GM21723 (cell line): ENCODE measurements around the gene RSPH3.

ENCODE experiments used
- ATAC-seq: cut with Tn5 transposase; IDR thresholded peaks from one replicate; pipeline ENCODE4 v1.9.1; 2021; ENCODE audit warnings: mild to moderate bottlenecking, moderate library complexity; ENCODE audit not compliant: unreplicated experiment

Gene RSPH3

GRCh38 chr6:158938220-158938619, 61.8 kb downstream of the RSPH3 start:
- ATAC-seq = no peak

- ATAC-seq = no peak
Observed at GRCh38 chr6:158934157-158934556, 65.8 kb downstream of the RSPH3 start.

DNA sequence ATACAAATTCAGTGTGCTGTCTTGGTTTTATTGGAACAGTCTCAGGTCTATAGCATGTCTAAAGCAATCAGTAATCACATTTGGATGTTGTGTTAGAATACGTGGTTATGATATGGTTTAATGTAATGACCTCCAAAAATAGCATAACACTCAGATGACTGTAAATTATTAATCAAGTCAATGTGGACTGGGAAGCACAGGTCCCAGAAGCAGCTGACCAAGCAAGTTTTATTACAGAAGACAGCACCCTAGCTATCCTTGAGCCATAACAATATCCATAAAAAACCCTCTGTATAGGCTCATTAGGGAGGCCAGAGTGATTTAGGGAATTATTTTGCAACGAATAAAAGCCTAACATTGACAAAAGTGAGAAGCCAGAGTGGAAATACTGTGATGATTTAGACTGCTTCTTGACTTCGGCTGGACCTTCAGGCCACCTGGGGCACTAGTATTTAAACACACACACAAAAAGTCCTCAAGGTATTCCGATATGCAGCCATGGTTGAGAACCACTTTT, 66.9 kb downstream of the RSPH3 start:
- ATAC-seq = no peak

- ATAC-seq = no peak
Observed at GRCh38 chr6:158928068-158928467, 71.9 kb downstream of the RSPH3 start.

GRCh38 chr6:158926414-158926813, 73.6 kb downstream of the RSPH3 start:
- no peak for ATAC-seq

DNA sequence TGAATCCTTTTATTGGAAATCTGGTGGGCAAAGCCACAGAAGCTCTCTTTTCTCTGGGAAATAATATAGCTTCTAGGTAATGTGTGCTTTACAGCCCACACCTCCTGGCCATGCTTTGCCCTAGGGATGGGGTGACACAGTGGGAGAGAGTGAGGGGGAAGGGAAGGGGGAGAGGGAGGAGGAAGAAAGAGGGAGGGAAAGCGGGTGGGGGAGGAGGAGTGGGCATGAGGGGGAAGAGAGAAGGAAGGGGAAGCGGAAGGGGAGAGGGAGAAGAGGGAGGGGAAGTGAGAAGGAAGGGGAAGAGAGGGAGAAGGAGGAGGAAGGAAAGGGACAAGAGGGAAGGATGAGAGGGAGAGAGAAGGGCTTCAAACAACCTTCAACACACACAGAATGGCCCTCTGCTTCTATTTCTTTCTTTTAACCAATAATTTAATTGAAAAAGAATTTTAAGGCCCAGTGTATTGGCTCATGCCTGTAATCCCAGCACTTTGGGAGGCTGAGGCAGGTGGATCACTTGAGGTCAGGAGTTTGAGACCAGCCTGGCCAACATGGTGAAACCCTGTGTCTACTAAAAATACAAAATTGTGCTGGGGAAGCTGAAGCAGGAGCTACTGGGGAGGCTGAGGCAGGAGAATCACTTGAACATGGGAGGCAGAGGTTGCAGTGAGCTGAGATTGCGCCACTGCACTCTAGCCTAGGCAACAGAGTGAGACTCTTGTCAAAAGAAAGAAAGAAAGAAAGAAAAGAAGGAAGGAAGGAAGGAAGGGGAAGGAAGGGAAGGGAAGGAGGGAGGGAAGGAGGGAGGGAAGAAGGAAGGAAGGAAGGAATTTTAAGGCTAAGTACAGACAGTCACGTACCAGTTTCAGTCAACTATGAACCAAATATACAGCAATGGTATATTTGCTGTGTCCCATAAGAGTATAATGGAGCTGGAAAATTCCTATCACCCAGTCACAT, 75.2 kb downstream of the RSPH3 start:
- ATAC-seq = no peak

- ATAC-seq = no peak
Observed at GRCh38 chr6:158923805-158924498, 76.0 kb downstream of the RSPH3 start.
